OCI-M1 (cell line): ENCODE results near the gene TUSC2.

ENCODE experiments used
- DNase-seq: peaks from one replicate; lab custom pipeline; 2025; lab: John Stamatoyannopoulos, UW

The TUSC2 gene, protein sequence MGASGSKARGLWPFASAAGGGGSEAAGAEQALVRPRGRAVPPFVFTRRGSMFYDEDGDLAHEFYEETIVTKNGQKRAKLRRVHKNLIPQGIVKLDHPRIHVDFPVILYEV

DNA sequence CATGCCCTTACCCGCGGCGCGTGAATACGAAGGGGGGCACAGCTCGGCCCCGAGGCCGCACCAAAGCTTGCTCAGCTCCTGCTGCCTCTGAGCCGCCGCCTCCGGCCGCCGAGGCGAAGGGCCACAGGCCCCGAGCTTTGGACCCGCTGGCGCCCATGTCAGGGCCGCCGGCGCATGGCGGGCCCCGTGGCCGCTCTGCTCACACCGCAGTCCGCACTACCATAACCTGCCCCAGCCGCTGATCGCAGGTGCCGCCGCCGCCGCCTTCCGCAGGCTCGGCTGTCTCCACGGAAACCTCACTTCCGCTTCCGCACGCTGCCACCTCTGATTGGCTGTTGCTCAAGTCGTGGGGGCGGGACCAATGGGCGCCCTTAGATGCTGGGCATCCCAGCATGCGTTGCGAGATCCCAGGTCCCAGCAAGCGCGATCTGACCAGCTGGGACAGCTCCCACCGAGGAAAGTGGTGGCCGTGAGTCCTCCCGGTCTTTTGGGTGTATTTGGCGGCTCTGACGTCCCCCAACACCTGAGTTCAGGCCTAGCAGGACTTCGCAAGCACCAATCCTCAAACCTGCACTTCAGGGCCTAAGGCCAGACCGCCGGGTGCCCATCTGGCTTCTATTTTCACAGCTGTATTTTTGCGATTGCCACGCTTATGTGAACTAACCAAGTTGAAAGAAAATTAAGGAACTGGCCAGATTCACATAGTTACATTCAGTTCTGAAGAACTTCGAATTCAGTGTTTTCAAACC is at the start of gene TUSC2:
Gene TUSC2, minus strand, starts transcription at position 281 of the 749 bp plus-strand sequence. Its CDS starts 124 bp downstream, at position 157.
- peak; percentile 96 for DNase-seq

- no peak for DNase-seq
Observed at GRCh38 chr3:50375258-50375931, 47.4 kb upstream of the TUSC2 start.

DNA sequence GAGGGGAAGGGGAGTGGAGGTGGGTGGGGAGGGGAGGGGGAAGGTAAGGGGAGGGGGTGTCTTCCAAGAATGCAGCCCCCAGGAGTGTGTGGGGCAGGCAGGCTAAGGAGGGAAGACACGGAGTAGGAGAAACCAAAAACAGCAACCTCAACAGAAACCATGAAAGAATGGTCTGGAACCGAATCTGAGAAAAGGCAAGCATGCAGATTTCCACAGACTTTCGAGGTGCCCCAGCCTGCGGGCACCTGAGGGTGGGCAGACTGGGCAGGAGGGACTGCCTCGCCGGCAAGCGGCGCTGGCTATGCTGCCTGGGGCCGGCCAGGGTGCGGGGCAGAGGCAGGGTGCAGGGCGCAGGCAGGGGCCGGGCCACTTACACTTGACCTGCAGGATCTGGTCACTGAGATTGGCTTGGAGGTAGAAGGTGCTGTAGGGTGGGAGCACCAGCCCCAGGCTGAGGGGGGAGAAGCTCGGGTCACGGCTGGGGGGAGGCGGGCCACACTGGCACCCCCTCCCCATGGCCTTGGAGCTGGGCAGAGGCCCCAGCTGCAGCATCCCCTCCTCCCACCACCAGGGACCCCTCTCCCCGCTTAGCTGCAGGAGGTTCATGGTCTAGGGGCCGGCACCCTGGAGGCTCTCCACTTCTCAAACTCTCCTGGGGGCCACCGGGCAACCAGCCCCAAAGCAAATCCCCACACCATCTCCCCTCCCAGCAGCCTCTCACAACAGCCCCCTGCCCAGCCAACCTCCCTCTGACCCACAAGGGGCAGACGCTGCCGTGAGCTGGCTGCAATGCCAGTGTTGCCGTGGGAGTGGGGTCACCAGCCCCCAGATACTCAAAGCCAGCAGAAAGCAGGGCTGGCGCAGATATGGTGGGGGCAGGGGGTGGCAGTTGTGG is 46.6 kb upstream of the TUSC2 start:
- no peak for DNase-seq

DNA sequence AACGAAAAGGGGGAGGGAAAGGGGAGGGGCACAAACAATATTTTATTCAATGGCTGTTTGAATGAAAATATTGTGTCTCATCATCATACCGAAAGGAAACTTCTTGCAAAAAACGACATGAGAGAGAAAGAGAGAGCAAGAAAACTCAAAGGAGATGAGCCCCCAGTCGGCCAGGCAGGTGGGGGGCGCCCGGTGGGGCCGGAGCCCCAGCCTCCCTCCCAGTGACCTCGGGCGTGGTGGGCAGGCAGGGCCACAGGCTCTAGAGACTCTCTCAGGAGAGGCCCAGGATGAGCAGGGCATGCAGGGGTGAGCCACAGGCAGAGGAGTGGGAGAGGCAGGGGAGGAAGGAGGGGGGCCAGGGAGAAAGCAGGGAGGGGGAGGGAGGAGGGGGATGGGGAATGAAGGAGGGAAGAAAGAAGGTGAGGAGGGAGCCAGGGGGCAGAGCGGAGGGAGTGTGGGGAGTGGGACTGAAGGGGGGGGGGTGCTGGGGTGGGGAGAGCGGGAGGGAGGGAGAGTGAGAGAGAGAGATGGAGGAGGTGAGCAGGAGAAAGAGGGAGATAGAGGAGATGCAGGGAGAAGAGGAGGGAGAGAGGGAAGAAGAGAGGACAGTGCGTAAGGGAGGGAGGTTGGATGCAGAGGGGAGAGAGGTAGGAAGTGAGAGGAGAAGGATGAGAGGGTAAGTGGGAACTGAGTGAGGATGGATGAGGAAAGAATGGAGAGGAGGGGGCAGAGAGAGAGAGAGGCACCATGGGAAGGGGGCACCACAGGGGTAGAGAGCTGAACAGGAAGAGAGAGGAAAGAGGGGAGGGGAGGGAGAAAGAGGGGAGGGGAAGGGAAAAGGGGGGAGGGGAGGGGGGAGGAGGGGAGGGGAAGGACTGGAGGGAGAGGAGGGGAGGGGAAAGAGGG is 45.4 kb upstream of the TUSC2 start:
- DNase-seq, result no peak

GRCh38 chr3:50372349-50372748 is 44.3 kb upstream of the TUSC2 start:
- DNase-seq, result peak; percentile 48

GRCh38 chr3:50371133-50371685 is 43.2 kb upstream of the TUSC2 start:
- no peak for DNase-seq

DNA sequence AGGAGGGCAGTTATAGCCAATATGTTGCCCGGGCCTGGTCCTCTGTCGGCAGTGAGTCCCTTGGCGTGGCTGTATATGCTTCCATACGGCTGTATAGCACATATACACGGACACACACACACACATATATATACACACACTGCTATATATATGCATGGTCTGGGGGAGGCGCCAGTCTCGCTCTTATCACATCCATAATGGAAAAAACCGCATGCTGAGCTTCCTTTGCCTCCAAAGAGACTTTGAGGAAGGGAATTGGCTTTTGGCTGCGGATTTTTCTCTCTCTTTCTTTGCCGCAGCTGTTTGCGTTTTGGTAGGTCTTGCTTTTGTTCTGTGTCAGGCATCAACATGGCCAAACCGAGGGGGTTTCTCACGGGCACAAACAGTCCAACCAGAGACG is 42.6 kb upstream of the TUSC2 start:
- peak; percentile 64 for DNase-seq

- DNase-seq, result no peak
Observed at GRCh38 chr3:50369012-50369670, 41.1 kb upstream of the TUSC2 start.

DNA sequence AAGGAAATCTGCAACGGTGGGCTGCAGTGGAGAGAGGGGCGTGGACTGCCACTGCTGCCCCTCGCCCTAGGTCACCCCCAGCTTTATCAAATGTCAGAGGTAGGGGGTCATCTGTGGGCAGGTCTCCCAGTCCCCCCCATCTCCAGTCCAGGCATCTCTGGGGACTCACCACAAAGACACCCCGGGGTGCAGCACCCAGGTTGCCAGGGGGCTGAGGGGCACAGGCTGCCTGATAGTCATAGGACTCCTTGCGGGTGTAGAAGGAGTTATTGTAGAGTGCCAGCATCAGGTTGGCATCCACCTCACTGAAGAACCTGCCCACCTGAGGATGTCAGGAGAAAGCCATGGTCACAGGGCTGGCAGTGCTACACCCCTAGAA is 37.8 kb upstream of the TUSC2 start:
- no peak for DNase-seq

DNA sequence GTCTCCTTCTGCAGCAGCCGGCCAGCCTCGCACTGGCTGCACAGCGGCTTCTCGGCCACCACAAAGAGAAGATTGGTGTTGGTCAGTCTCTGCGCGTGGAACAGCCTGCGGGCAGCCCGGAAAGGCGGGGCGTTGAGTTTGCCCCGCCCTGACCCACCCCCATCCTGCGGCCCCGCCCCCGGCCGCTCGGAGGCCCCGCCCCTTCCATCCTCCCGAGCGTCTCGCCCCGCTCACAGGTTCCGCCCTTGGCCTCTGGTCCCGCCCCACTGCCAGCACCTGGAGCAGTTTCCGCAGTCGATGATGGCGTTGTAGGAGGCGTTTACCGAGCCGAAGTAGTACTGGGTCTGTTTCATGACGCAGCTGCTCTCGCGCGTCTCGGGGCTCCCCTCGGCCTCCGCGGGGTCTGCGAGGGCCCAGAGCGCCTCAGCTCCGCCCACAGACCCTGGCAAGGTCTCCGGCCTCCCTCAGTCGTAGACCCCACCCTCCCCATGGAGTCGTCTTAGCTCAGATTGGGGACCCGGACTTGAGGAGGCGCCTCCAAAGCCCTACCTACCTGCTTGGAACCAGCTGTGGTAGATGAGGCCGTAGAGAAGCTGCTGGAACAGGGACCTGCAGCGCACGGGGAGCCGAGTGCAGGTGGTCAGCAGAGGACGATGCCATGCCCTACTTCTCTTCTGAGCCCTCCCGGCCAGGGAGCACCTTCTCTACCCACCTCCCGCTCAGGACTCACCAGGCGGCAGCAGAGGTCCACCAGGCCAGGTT is 37.2 kb upstream of the TUSC2 start:
- peak; percentile 69 for DNase-seq

DNA sequence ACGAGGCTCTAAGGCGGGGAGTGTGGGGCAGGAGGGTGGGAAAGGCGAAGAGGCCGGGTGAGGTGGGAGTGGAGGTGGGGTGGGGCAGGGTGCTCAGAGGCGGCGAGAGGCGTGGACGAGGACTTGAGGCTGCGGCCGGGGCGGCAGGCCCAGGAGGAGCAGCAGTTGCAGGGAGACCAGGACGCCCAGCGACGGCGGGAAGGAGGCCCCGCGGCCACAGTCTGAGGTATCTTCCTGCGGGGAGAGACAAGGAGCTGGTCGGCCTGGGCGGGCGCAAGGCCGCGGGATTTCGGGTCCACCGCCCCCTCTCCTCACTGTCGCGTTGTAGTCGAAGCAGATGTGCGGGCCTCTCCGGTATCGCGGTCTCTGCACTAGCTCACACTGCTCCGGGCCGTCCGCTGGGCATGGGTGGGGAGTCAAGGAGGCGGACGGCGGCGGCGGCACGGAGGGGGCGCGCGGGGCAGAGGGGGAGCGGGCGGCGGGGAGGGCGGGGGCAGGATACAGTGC is 36.6 kb upstream of the TUSC2 start:
- DNase-seq, result no peak

GRCh38 chr3:50359760-50360110 is 31.7 kb upstream of the TUSC2 start:
- no peak for DNase-seq

- DNase-seq, result peak; percentile 94
Observed at GRCh38 chr3:50358911-50359759, 31.1 kb upstream of the TUSC2 start, which contains the start of gene TMEM115. TSS of gene TMEM115 (minus strand) at chr3:50359521. CDS start at chr3:50359063, 458 bp downstream.

DNA sequence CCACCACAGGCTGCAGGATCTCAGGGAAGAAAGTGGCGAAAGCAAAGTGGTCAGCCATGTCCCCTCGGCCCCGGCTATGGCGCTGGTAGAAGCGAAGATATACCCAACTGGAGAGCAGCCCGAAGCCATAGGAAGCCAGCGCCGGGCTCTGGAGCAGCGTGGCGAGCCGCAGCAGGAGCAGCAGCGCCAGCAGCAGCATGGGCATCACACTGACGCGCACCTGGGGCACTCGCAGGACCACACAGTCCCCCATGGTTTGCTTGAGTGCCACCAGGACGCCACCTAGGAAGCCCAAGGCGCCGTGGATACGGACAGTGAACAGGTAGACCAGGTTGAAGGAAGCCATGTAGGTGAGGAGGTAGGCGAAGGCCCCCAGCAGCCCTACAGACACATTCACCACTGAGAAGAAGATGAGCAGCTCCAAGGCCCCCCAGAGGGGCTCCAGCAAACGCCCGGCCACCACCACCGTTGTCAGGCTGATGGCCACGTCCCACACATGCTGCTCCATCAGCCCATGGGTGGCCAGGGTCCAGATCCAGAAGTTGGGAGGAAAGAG is 30.4 kb upstream of the TUSC2 start:
- DNase-seq, result no peak

- no peak for DNase-seq
Observed at GRCh38 chr3:50357481-50357880, 29.5 kb upstream of the TUSC2 start.

DNA sequence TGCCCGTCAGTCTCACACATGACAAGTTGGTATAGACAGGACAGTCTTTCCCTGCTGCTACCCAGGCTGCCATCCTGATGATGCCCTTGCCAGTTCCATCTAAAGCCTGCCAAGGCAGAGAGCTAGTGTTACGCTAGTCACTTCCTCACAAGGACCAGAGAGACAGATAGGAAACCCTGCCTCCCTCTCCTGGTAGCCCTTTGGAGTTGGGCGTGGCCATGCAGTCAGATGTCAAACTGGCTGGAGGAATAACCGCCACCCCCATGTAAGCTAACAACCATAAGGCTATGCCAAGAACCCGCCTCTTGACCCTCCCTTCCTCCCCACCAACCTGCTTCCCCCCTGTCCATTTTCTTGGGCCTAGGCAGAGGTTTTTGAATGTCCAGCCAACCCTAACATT is 28.5 kb upstream of the TUSC2 start:
- DNase-seq, result peak; percentile 10

GRCh38 chr3:50355829-50356552 is 28.0 kb upstream of the TUSC2 start:
- no peak for DNase-seq
